HL-60 (cell line): ENCODE results near the gene ANKRD12.

Experiments
- DNase-seq, 2 experiments: peaks; one replicate each; pipeline ENCODE4 v3.0.0-alpha.2; 2010 to 2020; ENCODE audit warnings: low read depth in 1 of 2, low spot score in 1 of 2
- H3K27ac ChIP-seq: fragments of 250-450 bp; sonication (Bioruptor Pico); replicated peaks from 2 replicates; pipeline ENCODE4 v1.5.1; 2020; ENCODE audit warnings: mild to moderate bottlenecking, moderate library complexity
- H3K27me3 ChIP-seq: fragments of 250-450 bp; sonication (Bioruptor Pico); 2 replicates; pipeline ENCODE4 v1.5.1; 2021; ENCODE audit warnings: mild to moderate bottlenecking, moderate library complexity; ENCODE audit not compliant: insufficient read depth, poor library complexity, severe bottlenecking
- H3K4me3 ChIP-seq: replicated peaks from 2 replicates; pipeline ENCODE4 v1.5.1; 2011; ENCODE audit warnings: mild to moderate bottlenecking, control low read depth, low read length; ENCODE audit not compliant: insufficient read depth
- CTCF ChIP-seq: IDR thresholded peaks from one replicate; pipeline ENCODE4 v1.5.1; 2011; ENCODE audit warnings: low read length, control low read depth, inconsistent platforms; ENCODE audit not compliant: insufficient read depth
- GABPA ChIP-seq: IDR thresholded peaks from 2 replicates; pipeline ENCODE4 v1.6.1; 2012; ENCODE audit warnings: low read depth
- POLR2AphosphoS5 ChIP-seq: IDR thresholded peaks from 2 replicates; pipeline ENCODE4 v1.6.1; 2012; ENCODE audit warnings: low read depth
- REST ChIP-seq: IDR thresholded peaks from 2 replicates; pipeline ENCODE4 v1.6.1; 2012; ENCODE audit warnings: low read depth; ENCODE audit not compliant: insufficient replicate concordance
- SPI1 ChIP-seq: IDR thresholded peaks from 2 replicates; pipeline ENCODE4 v1.6.1; 2012; ENCODE audit warnings: low read depth, mild to moderate bottlenecking, borderline replicate concordance

Gene ANKRD12

DNA sequence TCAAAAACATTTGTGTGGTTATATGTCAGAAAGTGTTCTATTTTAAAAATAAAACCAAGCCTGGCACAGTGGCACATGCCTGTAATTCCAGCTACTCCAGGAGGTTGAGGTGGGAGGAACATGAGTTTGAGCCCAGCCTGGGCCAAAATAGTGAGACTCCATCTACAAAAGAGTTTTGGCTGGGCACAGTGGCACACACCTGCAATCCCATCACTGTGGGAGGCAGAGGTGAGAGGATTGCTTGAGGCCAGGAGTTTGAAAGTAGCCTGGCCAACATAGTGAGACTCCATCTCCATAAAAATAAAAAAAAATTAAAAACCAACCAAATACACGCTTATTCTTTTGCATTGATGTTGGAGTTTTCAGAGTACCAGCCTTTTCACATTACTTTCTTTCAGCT, 9.6 kb downstream of the ANKRD12 start:
- Histone ChIP-seq H3K27ac (peak overlapping the region; percentile 72), H3K27me3 (no peaks in the 10 kb centered on the region), H3K4me3 (no peak overlapping the region)
- no peak for TF ChIP-seq REST
- TF ChIP-seq SPI1: no peak
- no peak for DNase-seq

DNA sequence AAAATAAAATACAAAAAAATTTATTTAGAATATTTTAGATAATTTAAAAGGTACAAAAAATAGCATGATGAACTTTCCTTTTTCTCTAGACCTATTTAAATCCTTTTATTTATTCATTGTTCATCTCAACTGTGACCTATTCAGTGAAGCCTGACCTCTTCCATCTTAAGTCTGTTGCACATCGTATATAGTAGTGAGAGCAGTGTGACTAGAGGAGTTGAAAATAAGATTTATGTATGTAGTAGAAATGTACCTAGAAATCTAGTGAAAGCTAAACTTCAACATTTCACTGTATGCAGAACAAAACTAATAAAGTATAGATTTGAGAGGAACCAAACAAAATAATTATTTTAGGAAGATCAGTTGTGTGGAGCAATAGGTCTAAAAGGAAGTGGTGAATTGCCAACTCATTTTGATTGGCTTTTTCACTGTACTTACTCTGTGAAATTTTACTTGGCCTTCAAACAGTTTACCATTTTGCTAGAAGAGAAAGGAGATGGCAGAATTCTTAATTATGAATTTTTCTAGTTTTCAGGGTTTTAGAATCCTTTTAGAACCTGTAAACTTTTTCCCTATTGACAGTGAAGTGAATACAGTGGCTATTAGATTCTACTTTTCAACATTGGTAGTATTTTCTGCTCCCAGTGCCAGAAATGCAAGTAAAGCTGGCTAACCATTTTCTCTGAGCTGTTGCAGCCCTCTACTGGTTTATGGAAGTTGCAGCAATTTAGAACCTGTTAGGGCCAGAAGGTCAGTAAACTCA, 11.0 kb downstream of the ANKRD12 start:
- H3K27me3 ChIP-seq: no peaks in the 10 kb centered on the region
- H3K27ac ChIP-seq: peak overlapping the region; percentile 72
- DNase-seq: peak; percentile 29 to 81
- H3K4me3 ChIP-seq: no peak overlapping the region
- TF ChIP-seq CTCF (peak; percentile 83), GABPA (no peak), REST (no peak), SPI1 (peak; percentile 81), POLR2AphosphoS5 (no peak)

GRCh38 chr18:9148203-9148552, 11.6 kb downstream of the ANKRD12 start:
- Histone ChIP-seq H3K27ac (peak overlapping the region; percentile 72), H3K4me3 (no peak overlapping the region), H3K27me3 (no peaks in the 10 kb centered on the region)
- no peak for DNase-seq
- TF ChIP-seq SPI1 (no peak), GABPA (no peak), CTCF (no peak)

DNA sequence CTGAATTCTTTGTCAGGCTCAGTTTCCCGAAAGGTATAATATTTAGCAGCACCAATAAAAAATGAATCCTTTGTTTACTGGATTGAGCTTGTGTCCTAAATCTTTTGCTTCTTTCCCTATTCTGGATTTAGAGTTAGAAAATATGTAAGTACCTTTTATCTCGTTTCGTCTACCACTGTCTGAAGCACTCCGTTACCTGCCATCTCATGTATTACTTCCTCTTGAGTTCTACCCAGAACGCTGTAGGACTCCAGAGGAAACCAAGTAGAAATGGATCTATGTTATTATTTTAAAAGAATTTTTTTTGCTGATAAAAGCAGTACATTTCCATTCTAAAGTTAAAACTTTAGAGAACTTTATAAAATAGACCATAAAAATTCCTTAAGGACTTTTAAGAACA, 13.5 kb downstream of the ANKRD12 start:
- no peak overlapping the region for H3K4me3 ChIP-seq
- H3K27ac ChIP-seq: no peak overlapping the region
- no peak for TF ChIP-seq SPI1
- TF ChIP-seq POLR2AphosphoS5: no peak
- no peaks in the 10 kb centered on the region for H3K27me3 ChIP-seq
- peak in 1 of 2 experiments; percentile 31 for DNase-seq

DNA sequence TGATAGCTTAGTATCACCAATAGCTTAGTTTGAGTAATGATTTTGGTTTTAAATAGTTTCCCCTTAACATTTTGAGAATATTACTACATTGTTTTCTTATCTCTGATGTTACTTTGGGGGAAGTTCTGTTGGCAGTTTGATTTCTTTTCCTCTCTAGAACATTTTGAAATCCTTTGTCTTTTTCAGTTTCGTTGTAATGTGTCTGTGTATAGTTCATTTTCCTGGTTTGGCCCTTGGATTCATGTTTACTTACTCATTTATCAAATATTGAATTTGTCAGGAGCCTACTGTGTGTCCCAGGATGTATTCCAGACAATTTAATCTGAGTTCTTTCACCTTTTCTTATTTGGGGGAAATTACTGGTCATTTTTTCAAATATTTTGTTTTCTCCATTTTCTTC, 16.7 kb downstream of the ANKRD12 start:
- TF ChIP-seq CTCF (no peak), SPI1 (no peak), REST (no peak), GABPA (no peak), POLR2AphosphoS5 (no peak)
- DNase-seq: no peak

More for the DNA sequence above, 16.7 kb downstream of the ANKRD12 start:
- H3K27me3 ChIP-seq: no peaks in the 10 kb centered on the region
- H3K4me3 ChIP-seq: no peak overlapping the region
- H3K27ac ChIP-seq: peak overlapping the region; percentile 70
